SU-DHL-6 (cell line): ENCODE data around the gene NUFIP2.

Source experiments
- EZH2phosphoT487 ChIP-seq: fragments of 200-600 bp; sonication (generic), shearing (Covaris generic); conservative IDR thresholded peaks from 2 replicates; pipeline ENCODE4 v1.6.1; 2018; ENCODE audit warnings: mild to moderate bottlenecking, antibody characterized with exemption, low read length, moderate library complexity, mixed read lengths
- TF ChIP-seq, protein P1 (sequence below): fragments of 200-600 bp; sonication (generic); IDR thresholded peaks from one replicate; pipeline ENCODE4 v1.5.1; 2017; ENCODE audit warnings: antibody characterized with exemption, mild to moderate bottlenecking, low read length, moderate library complexity; ENCODE audit not compliant: insufficient read depth, poor library complexity, severe bottlenecking

DNA sequence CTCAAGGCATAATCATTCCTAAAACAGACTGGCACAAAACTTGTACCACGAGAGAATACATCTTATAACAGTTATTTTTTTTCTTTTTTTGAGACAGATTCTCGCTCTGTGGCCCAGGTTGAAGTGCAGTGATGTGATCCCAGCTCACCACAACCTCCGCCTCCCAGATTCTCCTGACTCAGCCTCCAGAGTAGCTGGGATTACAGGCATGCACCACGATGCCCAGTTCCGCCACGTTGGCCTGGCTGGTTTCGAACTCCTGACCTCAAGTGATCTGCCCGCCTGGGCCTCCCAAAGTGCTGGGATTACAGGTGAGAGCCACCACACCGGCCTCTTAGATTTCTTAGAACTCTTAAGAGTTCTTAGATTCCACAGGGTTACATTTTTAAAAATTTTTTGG lies 4.1 kb downstream of the NUFIP2 start:
- TF ChIP-seq, protein P1, sequence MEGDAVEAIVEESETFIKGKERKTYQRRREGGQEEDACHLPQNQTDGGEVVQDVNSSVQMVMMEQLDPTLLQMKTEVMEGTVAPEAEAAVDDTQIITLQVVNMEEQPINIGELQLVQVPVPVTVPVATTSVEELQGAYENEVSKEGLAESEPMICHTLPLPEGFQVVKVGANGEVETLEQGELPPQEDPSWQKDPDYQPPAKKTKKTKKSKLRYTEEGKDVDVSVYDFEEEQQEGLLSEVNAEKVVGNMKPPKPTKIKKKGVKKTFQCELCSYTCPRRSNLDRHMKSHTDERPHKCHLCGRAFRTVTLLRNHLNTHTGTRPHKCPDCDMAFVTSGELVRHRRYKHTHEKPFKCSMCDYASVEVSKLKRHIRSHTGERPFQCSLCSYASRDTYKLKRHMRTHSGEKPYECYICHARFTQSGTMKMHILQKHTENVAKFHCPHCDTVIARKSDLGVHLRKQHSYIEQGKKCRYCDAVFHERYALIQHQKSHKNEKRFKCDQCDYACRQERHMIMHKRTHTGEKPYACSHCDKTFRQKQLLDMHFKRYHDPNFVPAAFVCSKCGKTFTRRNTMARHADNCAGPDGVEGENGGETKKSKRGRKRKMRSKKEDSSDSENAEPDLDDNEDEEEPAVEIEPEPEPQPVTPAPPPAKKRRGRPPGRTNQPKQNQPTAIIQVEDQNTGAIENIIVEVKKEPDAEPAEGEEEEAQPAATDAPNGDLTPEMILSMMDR, result no peak
- TF ChIP-seq EZH2phosphoT487, result no peak
